Heart left ventricle (tissue), 16 donors: ENCODE data around the gene JAKMIP1. TPM values are rescaled to one million over a fixed set of nuclear protein-coding genes. Genes with fewer than 3 reads are reported as not detected.

Experiments used
- ATAC-seq, 4 donors: fragments of 200-7000 bp; cut with Tn5 transposase; one replicate each; pipeline ENCODE4 v1.9.1; 2020 to 2022; ENCODE audit warnings: moderate library complexity in 4 of 4, mild to moderate bottlenecking in 3 of 4, moderate number of reproducible peaks in 1 of 4
- DNase-seq, 5 donors: peaks; one replicate each; pipeline ENCODE4 v3.0.0-alpha.2; 2020
- H3K27ac ChIP-seq, 12 donors: fragments of 200-600 bp; sonication (generic) in 4 of 12; one replicate each; pipeline versions ENCODE4 v1.5.0 to v1.8.0; 2016 to 2022; ENCODE audit warnings: mild to moderate bottlenecking in 2 of 12
- H3K27me3 ChIP-seq, 9 donors: fragments of 200-600 bp; sonication (generic) in 2 of 9; one replicate each; pipeline versions ENCODE4 v1.5.1 to v1.8.0; 2016 to 2022; ENCODE audit warnings: mild to moderate bottlenecking in 3 of 9
- H3K36me3 ChIP-seq, 9 donors: fragments of 200-600 bp; sonication (generic) in 2 of 9; one replicate each; pipeline versions ENCODE4 v1.5.0 to v1.8.0; 2018 to 2022; ENCODE audit warnings: mild to moderate bottlenecking in 2 of 9
- H3K4me1 ChIP-seq, 12 donors: fragments of 200-600 bp; sonication (generic) in 4 of 12; one replicate each; pipeline versions ENCODE4 v1.5.0 to v1.8.0; 2016 to 2022; ENCODE audit warnings: mild to moderate bottlenecking in 3 of 12
- H3K4me3 ChIP-seq, 12 donors: fragments of 200-600 bp; sonication (generic) in 4 of 12; one replicate each; pipeline versions ENCODE4 v1.5.0 to v1.8.0; 2017 to 2022; ENCODE audit warnings: mild to moderate bottlenecking in 9 of 12, moderate library complexity in 4 of 12
- H3K9me3 ChIP-seq, 12 donors: fragments of 200-600 bp; sonication (generic) in 4 of 12; one replicate each; pipeline versions ENCODE4 v1.5.0 to v1.8.0; 2016 to 2022; ENCODE audit warnings: mild to moderate bottlenecking in 1 of 12
- CTCF ChIP-seq, 12 donors: fragments of 200-600 bp; sonication (generic) in 4 of 12; IDR thresholded peaks; one replicate each; pipeline versions ENCODE4 v1.5.0 to v1.8.0; 2018 to 2022; ENCODE audit warnings: antibody characterized with exemption in 12 of 12, mild to moderate bottlenecking in 5 of 12
- POLR2A ChIP-seq, 2 donors: fragments of 450-650 bp; IDR thresholded peaks; one replicate each; pipeline ENCODE4 v1.6.1; 2017; ENCODE audit warnings: antibody characterized with exemption in 2 of 2, mild to moderate bottlenecking in 2 of 2, moderate library complexity in 2 of 2
- WGBS, 4 donors: extraction: QIAGEN DNeasy Blood & Tissue Kit in 2 of 4; methylation state at CpG; one replicate each; pipeline versions ENCODE4 v1.1.5 to v1.1.7; 2013 to 2018; 5-methylcytosine and 5-hydroxymethylcytosine counted together
- intact Hi-C, 10 donors: fragments of 100-400 bp; cut with DNase I; formaldehyde crosslinking; loops; one replicate each; pipeline versions ENCODE4 v1.11.1 to v1.14.2; 2022
- polyA plus RNA-seq, 2 donors: library from polyadenylated mRNA; stranded (reverse); fragments of 200-250 nt; gene quantifications; one replicate each; pipeline ENCODE4 v1.2.3, GENCODE V29; 2013
- total RNA-seq, 9 donors: library from RNA; depleted of rRNA in 2 of 9; stranded (reverse); fragments of >200 nt in 2 of 9; fragmentation: NEBNext Ultra II Directional in 3 of 9; extraction: Animal tissue kit (Norgen Biotek cat#: 25700) in 3 of 9; gene quantifications; one replicate each; pipeline versions ENCODE4 v1.1.0 to v1.2.4, GENCODE V29; 2016 to 2023
- donor health status: ischemic (EF 13 %, LVEDD 7.1; RV severe dilation, severe dysfunction).
- donor health status: healthy with polysubstance abuse.
- donor health status: DM: no; HTN: yes; CAD: no.
- donor health status: DM: no; HTN: no; CAD: no.
- donor health status: ischemic (EF 25% LVEDD 6.9; RV normal size, moderate dysfunction).
- donor health status: ischemic (EF 25% LVEDD 5.7; RV mildly dilated, moderate dysfunction).
- donor health status: healthy.
- donor health status: DM: yes; HTN: yes; CAD: no.
- donor health status: ischemic (EF 35%, LVEDD 5.7; RV mildly dilated, moderate dysfunction).
- donor health status: nonischemic (EF 11% LVEDD 7.7; RV severe dilation, severe dysfunction).
- donor health status: DM: yes; HTN: yes; CAD: no.
- donor health status: PGD.
- donor health status: ischemic (EF 29% LVEDD 5.4; RV normal size, mild dysfunction).
- donor health status: nonischemic (EF 23%, LVEDD 6.1; RV moderate dilation, normal function).

Gene JAKMIP1
- total and polyA plus RNA-seq, 11 donors: 0.01 to 0.99 (median 0.23) TPM; not detected in 6

GRCh38 chr4:6095897-6096296 is 104.5 kb downstream of the JAKMIP1 start:
- WGBS, 4 donors: 89 to 94% (median 91%) methylated on average over 6 of the region's 6 CpGs
- H3K9me3 ChIP-seq: peaks cover 0 to 2% (median 0%) of the 10 kb centered on the region in 12 donors
- H3K27ac ChIP-seq: no peak overlapping the region
- H3K4me1 ChIP-seq: no peaks in the 10 kb centered on the region
- DNase-seq: no peak
- H3K4me3 ChIP-seq: no peak overlapping the region
- no peaks in the 10 kb centered on the region for H3K36me3 ChIP-seq
- peaks cover 0 to 23% (median 2%) of the 10 kb centered on the region in 9 donors for H3K27me3 ChIP-seq
- no peak for ATAC-seq
- intact Hi-C loops: no loop called here
- TF ChIP-seq CTCF (IDR thresholded peaks at IDR 0.05) (no peak), POLR2A (IDR thresholded peaks at IDR 0.05) (no peak)

- H3K36me3 ChIP-seq: no peaks in the 10 kb centered on the region
- intact Hi-C loops: no loop called here
- H3K27me3 ChIP-seq: peaks cover 0 to 23% (median 0%) of the 10 kb centered on the region in 9 donors
- H3K4me1 ChIP-seq: no peaks in the 10 kb centered on the region
- ATAC-seq (no peak), DNase-seq (no peak)
- no peak for TF ChIP-seq POLR2A (IDR thresholded peaks at IDR 0.05)
- no peak for TF ChIP-seq CTCF (IDR thresholded peaks at IDR 0.05)
- no peak overlapping the region for H3K27ac ChIP-seq
- 51 to 60% (median 56%) methylated on average over 8 of the region's 8 CpGs for WGBS, 4 donors
- H3K4me3 ChIP-seq: no peak overlapping the region
- H3K9me3 ChIP-seq: peaks cover 0 to 2% (median 0%) of the 10 kb centered on the region in 12 donors
Observed at GRCh38 chr4:6095023-6095752, 105.2 kb downstream of the JAKMIP1 start.

- Histone ChIP-seq H3K27ac (no peak overlapping the region), H3K36me3 (no peaks in the 10 kb centered on the region), H3K9me3 (no peaks in the 10 kb centered on the region), H3K27me3 (peaks cover 0 to 25% (median 0%) of the 10 kb centered on the region in 9 donors), H3K4me3 (no peak overlapping the region), H3K4me1 (no peaks in the 10 kb centered on the region)
- no peak for TF ChIP-seq CTCF (IDR thresholded peaks at IDR 0.05)
- no peak for TF ChIP-seq POLR2A (IDR thresholded peaks at IDR 0.05)
- DNase-seq (no peak), ATAC-seq (no peak)
- WGBS, 4 donors: 70 to 88% (median 79%) methylated on average over 5 to 6 of the region's 6 CpGs
- intact Hi-C loops: no loop called here
Observed at GRCh38 chr4:6093671-6094070, 106.7 kb downstream of the JAKMIP1 start.

- 83 to 89% (median 86%) methylated on average over 3 of the region's 3 CpGs for WGBS, 4 donors
- intact Hi-C loops: no loop called here
- Histone ChIP-seq H3K27me3 (peaks cover 0 to 28% (median 0%) of the 10 kb centered on the region in 9 donors), H3K27ac (no peak overlapping the region), H3K4me3 (no peak overlapping the region), H3K9me3 (no peaks in the 10 kb centered on the region), H3K4me1 (no peaks in the 10 kb centered on the region), H3K36me3 (no peaks in the 10 kb centered on the region)
- DNase-seq: no peak
- ATAC-seq: no peak
- no peak for TF ChIP-seq CTCF (IDR thresholded peaks at IDR 0.05)
- TF ChIP-seq POLR2A (IDR thresholded peaks at IDR 0.05): no peak
Observed at GRCh38 chr4:6092971-6093370, 107.4 kb downstream of the JAKMIP1 start.
